ENCODE data around the gene TTC17. TPM values are rescaled to one million over a fixed set of nuclear protein-coding genes. Genes with fewer than 3 reads are reported as not detected.
"Not testable (repeated sequence)": the region's sequence is repeated elsewhere in the genome, so short reads cannot be mapped to it uniquely, and the experiment has no call there.

TTC17 gene
- total RNA-seq, 1 donor from 2014 or later: 55.2 TPM

DNA sequence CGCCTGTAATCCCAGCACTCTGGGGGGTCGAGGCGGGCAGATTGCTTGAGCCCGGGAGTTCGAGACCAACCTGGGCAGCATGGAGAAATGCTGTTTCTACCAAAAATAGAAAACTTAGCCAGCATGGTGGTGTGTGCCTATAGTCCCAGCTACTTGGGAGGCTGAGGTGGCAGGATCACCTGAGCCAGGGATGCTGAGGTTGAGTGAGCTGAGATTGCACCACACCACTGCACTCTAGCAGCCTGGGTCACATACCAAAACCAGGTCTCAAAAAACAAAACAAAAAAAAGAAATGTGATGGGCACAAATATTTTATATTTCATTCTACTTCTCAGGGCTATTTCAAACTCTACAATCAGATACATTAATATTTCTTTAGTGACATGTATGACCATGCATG lies 25.7 kb downstream of the TTC17 start:
- DNase-seq (ENCODE audit: low read depth in 2 of 2): no peak

DNA sequence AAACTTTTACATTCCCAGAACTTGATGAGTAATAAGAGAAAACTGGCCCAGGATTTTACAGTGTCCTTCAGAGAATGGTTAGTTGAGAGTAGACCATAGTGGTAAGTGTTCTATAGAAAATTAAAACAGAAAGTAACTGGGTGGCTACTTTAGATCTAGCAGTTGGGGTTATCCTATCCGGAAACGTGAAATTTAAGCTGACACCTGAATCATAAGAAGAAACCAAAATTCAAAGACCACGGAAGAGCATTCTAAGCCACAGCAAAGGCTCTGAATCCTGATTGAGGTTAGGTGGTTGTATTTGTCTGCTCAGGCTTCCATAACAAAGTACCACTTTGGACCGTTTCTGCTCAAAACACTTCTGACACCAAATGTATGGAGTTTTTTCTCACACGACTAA lies 34.0 kb downstream of the TTC17 start:
- DNase-seq (ENCODE audit: low read depth in 2 of 2): no peak

- DNase-seq (ENCODE audit: low read depth in 2 of 2): peak; percentile 2 to 59
Measured at GRCh38 chr11:43393765-43394355, 35.1 kb downstream of the TTC17 start.

GRCh38 chr11:43396617-43397016 lies 37.9 kb downstream of the TTC17 start:
- no peak for DNase-seq (ENCODE audit: low read depth in 2 of 2)

DNA sequence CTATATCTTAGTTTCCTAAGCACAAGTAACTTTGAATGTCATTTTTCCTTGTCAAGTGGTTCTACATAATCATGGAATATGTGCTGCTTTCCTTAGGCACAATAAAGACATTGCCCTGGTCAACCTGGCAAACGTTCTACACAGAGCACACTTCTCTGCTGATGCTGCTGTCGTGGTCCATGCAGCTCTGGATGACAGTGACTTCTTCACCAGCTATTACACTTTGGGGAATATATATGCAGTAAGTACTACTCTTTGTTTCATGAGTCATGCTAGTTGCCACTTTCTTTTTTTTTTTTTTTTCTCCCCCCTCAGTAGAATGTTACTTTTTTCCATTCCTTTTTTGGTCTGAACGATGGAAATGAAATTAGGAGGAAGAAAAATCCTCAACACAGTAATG lies 38.5 kb downstream of the TTC17 start:
- DNase-seq (ENCODE audit: low read depth in 2 of 2): no peak

- no peak for DNase-seq (ENCODE audit: low read depth in 2 of 2)
Measured at GRCh38 chr11:43399983-43400630, 41.4 kb downstream of the TTC17 start.

- DNase-seq (ENCODE audit: low read depth in 2 of 2): no peak
Measured at GRCh38 chr11:43401252-43401651, 42.5 kb downstream of the TTC17 start.

- not testable (repeated sequence) for DNase-seq (ENCODE audit: low read depth in 2 of 2)
Measured at GRCh38 chr11:43401811-43402210, 43.1 kb downstream of the TTC17 start.

DNA sequence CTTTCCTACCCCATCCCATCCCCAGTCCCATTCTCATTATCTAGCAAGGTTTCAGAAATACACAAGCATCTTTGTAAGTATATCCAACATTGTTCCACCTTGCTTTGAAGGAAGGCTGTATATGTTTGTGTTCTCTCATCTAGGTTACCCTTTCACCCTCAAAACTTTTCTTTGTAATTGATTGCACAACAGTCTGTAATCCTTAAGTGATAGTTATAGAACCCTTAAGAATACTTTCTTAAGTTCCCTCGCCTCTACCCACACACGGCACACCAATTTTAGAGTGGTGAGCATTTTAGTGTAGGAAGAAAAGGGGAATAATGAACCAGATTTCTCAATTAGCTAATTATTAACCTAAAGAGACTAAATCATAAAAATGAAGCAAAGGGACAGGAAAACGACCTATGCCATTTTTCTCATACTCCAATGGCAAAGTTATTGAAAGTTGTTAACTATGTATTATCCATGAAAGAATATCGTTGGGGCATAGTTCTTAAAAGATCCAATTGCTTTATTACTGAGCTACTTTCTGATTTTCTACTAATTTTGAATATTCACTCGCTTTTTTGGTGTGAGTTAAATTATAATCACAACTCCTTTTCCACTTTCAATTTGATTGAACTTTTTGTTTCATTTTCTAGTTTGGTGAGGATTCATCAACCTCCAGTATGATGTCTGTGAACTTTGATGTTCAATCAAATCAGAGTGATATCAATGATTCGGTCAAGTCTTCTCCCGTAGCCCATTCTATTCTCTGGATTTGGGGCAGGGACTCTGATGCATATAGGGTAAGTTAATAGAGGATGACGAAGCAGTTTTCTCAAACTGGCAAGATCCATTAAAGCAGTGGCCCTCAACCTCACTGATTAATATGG lies 44.9 kb downstream of the TTC17 start:
- DNase-seq (ENCODE audit: low read depth in 2 of 2): no peak

DNA sequence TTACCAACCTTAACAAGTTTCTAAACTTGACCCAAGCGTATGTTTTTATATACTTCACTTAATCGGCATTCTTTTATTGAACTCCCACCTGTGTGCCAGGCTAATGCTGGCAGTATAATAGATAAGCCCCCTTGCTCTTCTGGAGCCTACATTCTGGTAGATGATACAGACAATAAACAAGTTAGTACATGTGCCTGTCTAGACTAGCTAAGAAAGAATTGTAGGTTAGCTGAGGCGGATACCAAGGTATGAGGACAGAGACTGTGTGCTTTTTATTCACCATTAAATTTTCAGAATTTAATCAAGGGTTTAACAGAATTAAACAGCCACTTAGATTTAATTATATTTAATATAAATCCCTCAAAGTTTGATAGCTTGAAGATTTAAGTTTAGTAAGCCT lies 45.7 kb downstream of the TTC17 start:
- DNase-seq (ENCODE audit: low read depth in 2 of 2): no peak

- DNase-seq (ENCODE audit: low read depth in 2 of 2): no peak
Measured at GRCh38 chr11:43404836-43405479, 46.2 kb downstream of the TTC17 start.

GRCh38 chr11:43408277-43408676 lies 49.6 kb downstream of the TTC17 start:
- DNase-seq (ENCODE audit: low read depth in 2 of 2): no peak

- peak in 1 of 2 donors; percentile 48 for DNase-seq (ENCODE audit: low read depth in 2 of 2)
Measured at GRCh38 chr11:43410394-43410793, 51.7 kb downstream of the TTC17 start.

- DNase-seq (ENCODE audit: low read depth in 2 of 2): no peak
Measured at GRCh38 chr11:43418197-43418596, 59.5 kb downstream of the TTC17 start.

DNA sequence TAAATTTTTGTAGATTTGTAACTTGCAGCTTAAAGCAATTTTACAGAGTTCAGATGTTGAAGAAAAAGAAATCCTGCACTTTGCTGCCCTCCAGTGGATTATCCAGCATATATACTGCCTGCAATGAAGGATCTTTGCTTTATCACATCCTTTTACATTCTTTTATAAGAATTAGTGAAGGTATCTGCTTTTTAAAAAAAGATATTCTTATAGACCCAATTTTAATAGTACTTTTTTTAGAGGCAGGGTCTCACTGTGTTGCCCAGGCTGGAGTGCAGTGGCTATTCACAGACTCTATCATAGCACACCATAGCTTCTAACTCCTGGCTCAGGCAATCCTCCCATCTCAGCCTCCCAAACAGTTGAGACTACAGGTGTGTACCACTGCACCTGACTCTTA lies 60.7 kb downstream of the TTC17 start:
- DNase-seq (ENCODE audit: low read depth in 2 of 2): peak; percentile 51 to 59

DNA sequence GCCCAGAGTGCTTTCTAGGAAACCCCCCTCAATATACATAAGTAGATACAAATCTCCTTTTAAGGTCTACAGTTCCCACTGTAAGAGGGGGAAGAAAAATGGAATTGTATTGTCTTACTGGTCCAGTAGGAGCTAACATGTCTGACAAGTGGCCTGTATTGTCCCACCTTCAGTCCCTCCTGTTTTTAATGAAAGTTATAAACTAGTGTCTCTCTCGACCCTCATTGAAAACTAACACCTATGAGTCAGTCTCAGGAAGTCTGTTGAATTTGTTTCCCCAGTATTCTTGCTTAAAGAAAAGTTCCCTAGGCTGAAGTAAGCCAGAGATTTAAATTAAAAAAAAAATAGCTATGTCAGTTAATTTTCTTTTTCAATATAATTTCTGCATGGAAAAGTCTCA lies 69.3 kb downstream of the TTC17 start:
- peak in 1 of 2 donors; percentile 35 for DNase-seq (ENCODE audit: low read depth in 2 of 2)

DNA sequence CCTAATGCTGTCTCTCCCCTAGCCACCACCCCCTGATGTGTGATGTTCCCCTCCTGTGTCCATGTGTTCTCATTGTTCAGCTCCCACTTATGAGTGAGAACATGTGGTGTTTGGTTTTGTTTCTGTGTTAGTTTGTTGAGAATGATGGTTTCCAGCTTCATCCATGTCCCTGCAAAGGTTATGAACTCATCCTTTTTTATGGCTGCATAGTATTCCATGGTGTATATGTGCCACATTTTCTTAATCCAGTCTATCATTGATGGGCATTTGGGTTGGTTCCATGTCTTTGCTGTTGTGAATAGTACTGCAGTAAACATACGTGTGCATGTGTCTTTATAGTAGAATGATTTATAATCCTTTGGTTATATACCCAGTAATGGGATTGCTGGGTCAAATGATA lies 72.2 kb downstream of the TTC17 start:
- not testable (repeated sequence) for DNase-seq (ENCODE audit: low read depth in 2 of 2)

- no peak for DNase-seq (ENCODE audit: low read depth in 2 of 2)
Measured at GRCh38 chr11:43434893-43435292, 76.2 kb downstream of the TTC17 start.

DNA sequence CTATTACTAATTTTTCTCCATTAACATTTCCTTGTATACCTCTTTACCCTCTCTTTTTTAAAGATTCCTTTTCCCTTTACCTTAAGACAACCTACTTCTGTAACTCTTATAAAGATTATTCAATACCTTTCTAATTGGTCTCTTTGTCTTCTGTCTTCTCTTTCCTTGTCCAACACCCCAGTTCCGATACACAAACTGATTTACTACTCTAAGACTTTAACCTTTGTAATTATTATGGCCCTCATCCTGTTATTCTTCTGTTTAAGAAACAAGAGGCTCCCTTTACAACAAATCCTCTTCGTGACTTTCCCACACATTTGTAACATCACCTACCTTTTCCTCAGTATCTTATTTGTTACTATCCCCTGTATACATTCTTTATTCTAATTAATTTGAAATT lies 81.8 kb downstream of the TTC17 start:
- DNase-seq (ENCODE audit: low read depth in 2 of 2): no peak

DNA sequence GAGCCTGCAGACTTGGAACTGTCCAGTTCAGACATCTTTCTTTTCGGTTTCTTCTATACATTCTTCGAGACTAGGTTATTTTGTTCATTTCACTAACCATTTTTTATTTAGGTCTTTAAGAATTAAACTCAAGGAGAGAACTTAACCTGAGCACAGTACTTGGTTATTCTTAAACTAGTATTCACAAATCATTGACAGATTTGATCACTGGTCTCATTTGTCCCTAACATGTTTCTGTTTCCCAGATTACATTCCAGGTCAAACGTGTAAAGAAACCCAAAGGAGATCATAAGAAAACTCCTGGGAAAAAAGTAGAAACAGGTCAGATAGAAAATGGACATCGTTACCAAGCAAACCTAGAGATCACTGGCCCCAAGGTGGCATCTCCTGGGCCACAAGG lies 85.1 kb downstream of the TTC17 start:
- DNase-seq (ENCODE audit: low read depth in 2 of 2): no peak

- DNase-seq (ENCODE audit: low read depth in 2 of 2): no peak
Measured at GRCh38 chr11:43447151-43447550, 88.4 kb downstream of the TTC17 start.

GRCh38 chr11:43458486-43458885 lies 99.8 kb downstream of the TTC17 start:
- no peak for DNase-seq (ENCODE audit: low read depth in 2 of 2)
